Measurements from ENCODE around the gene OCLN. TPM values are rescaled to one million over a fixed set of nuclear protein-coding genes. Genes with fewer than 3 reads are reported as not detected.

OCLN gene
- total and polyA plus RNA-seq, 8 donors: 38.6 to 124 (median 48.9) TPM

- Histone ChIP-seq H3K4me1 (peaks cover 3 to 33% of the 10 kb centered on the region in 2 donors), H3K9me3 (no peaks in the 10 kb centered on the region), H3K27me3 (peaks cover 15 to 46% of the 10 kb centered on the region in 2 donors), H3K27ac (peak overlapping the region; percentile 89 to 90), H3K36me3 (no peaks in the 10 kb centered on the region), H3K4me3 (peak overlapping the region; percentile 58 to 71)
- intact Hi-C loops (cut with DNase I): loop anchor here in 1 of 2 donors (10.0 kb wide), 1 partner anchor 78 kb away; the partner anchor contains the start of gene MARVELD2
- no peak for TF ChIP-seq CTCF (IDR thresholded peaks at IDR 0.05)
- ATAC-seq (peak; percentile 19), DNase-seq (peak in 2 of 4 donors; percentile 33 to 34)
These were observed 369 bp downstream of the OCLN start for GRCh38 chr5:69492923-69493395.

GRCh38 chr5:69493396-69494133, 975 bp downstream of the OCLN start:
- no peaks in the 10 kb centered on the region for H3K36me3 ChIP-seq
- no peak for TF ChIP-seq CTCF (IDR thresholded peaks at IDR 0.05)
- DNase-seq (peak; percentile 25 to 90 (median 47)), ATAC-seq (peak; percentile 61)
- peak overlapping the region; percentile 89 to 90 for H3K27ac ChIP-seq
- peaks cover 15 to 46% of the 10 kb centered on the region in 2 donors for H3K27me3 ChIP-seq
- intact Hi-C loops (cut with DNase I): loop anchor here in 1 of 2 donors (10.0 kb wide), 1 partner anchor 79 kb away; the partner anchor contains the start of gene MARVELD2
- peaks cover 3 to 33% of the 10 kb centered on the region in 2 donors for H3K4me1 ChIP-seq
- H3K9me3 ChIP-seq: no peaks in the 10 kb centered on the region
- H3K4me3 ChIP-seq: peak overlapping the region; percentile 58 to 71

- intact Hi-C loops (cut with DNase I): loop anchor here in 1 of 2 donors (10.0 kb wide), 1 partner anchor 80 kb away; the partner anchor contains the start of gene MARVELD2
- peak overlapping the region; percentile 89 to 90 for H3K27ac ChIP-seq
- peaks cover 3 to 34% of the 10 kb centered on the region in 2 donors for H3K4me1 ChIP-seq
- peaks cover 15 to 46% of the 10 kb centered on the region in 2 donors for H3K27me3 ChIP-seq
- no peak for DNase-seq
- H3K4me3 ChIP-seq: peak overlapping the region; percentile 58 to 71
- H3K36me3 ChIP-seq: no peaks in the 10 kb centered on the region
- no peak for TF ChIP-seq CTCF (IDR thresholded peaks at IDR 0.05)
- no peaks in the 10 kb centered on the region for H3K9me3 ChIP-seq
- no peak for ATAC-seq
These were observed 1.9 kb downstream of the OCLN start for GRCh38 chr5:69494452-69494851.

- Histone ChIP-seq H3K4me1 (peaks cover 3 to 37% of the 10 kb centered on the region in 2 donors), H3K27me3 (peaks cover 13 to 36% of the 10 kb centered on the region in 2 donors), H3K27ac (peak overlapping the region; percentile 37 to 39), H3K4me3 (no peak overlapping the region), H3K9me3 (no peaks in the 10 kb centered on the region), H3K36me3 (no peaks in the 10 kb centered on the region)
- no peak for DNase-seq
- intact Hi-C loops (cut with DNase I): loop anchor here in 1 of 2 donors (10.0 kb wide), 1 partner anchor 82 kb away; the partner anchor contains the start of gene MARVELD2
- TF ChIP-seq CTCF (IDR thresholded peaks at IDR 0.05): no peak
- ATAC-seq: no peak
These were observed 4.5 kb downstream of the OCLN start for GRCh38 chr5:69497006-69497520.

- TF ChIP-seq CTCF (IDR thresholded peaks at IDR 0.05): no peak
- no peak for DNase-seq
- no peak overlapping the region for H3K4me3 ChIP-seq
- peaks cover 6 to 23% of the 10 kb centered on the region in 2 donors for H3K27me3 ChIP-seq
- peaks cover 3 to 24% of the 10 kb centered on the region in 2 donors for H3K4me1 ChIP-seq
- intact Hi-C loops (cut with DNase I): loop anchor here in 1 of 2 donors (10.0 kb wide), 1 partner anchor 84 kb away; the partner anchor contains the start of gene MARVELD2
- no peaks in the 10 kb centered on the region for H3K9me3 ChIP-seq
- ATAC-seq: no peak
- H3K36me3 ChIP-seq: no peaks in the 10 kb centered on the region
- no peak overlapping the region for H3K27ac ChIP-seq
These were observed 5.8 kb downstream of the OCLN start for GRCh38 chr5:69498384-69498783.

Measured in left lung (tissue), 10 donors.